ENCODE results near the gene RNPC3. TPM values are rescaled to one million over a fixed set of nuclear protein-coding genes. Genes with fewer than 3 reads are reported as not detected.

The RNPC3 gene
- total RNA-seq, 1 experiment from 2014 or later: 13.1 TPM

DNA sequence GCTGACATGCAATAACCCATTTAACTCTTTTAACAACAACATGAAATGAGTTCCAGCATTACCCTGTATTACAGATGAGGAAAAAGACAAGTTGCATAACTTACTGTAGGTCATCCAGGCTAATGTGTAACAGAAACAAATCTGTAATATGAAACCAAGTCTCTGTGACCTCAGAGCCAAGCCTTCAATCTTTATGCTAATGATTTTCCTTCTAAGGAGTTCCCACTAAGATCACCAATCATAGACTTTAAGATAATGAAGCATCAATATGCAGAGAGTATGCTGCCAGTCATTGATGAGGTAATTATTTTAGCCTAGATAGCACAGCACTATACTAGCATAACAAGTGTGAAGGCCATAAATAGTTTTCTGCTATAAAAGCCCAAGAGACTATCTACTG lies 35.6 kb upstream of the RNPC3 start:
- no peak for ATAC-seq
- no peak for DNase-seq (ENCODE audit: low read depth, low spot score)
- H3K27ac ChIP-seq (ENCODE audit: low read length): no peak overlapping the region
- H3K27me3 ChIP-seq (ENCODE audit: control insufficient read depth, insufficient read depth, low read length): no peaks in the 10 kb centered on the region
- POLR2A ChIA-PET: no interaction called here
- in situ Hi-C loops (cut with HindIII; ENCODE audit: low pct_unique_long_range_greater_than_20kb, low sequenced_read_pairs) (no loop called here), intact Hi-C loops (cut with micrococcal nuclease; ENCODE audit: unreplicated experiment) (no loop called here)
- no peak for TF ChIP-seq CTCF (IDR thresholded peaks at IDR 0.05)
- TF ChIP-seq SIN3A (IDR thresholded peaks at IDR 0.05; ENCODE audit: borderline replicate concordance, insufficient read depth, low read depth, low read length): no peak
- no peak for TF ChIP-seq REST (IDR thresholded peaks at IDR 0.05; ENCODE audit: insufficient read depth in 1 of 2, low read depth in 2 of 2, low read length in 1 of 2)
- no peak for TF ChIP-seq TCF7L2 (IDR thresholded peaks at IDR 0.05; ENCODE audit: low read depth, low read length)
- TF ChIP-seq POLR2AphosphoS5 (IDR thresholded peaks at IDR 0.05; ENCODE audit: low read depth, low read length): no peak
- CTCF ChIA-PET: no interaction called here
- no peaks in the 10 kb centered on the region for H3K4me1 ChIP-seq (ENCODE audit: control insufficient read depth, insufficient read depth, low read length)
- BruUV-seq (replicated peaks): no TSS peak
- H3K36me3 ChIP-seq (ENCODE audit: control insufficient read depth, insufficient read depth, low read length): no peaks in the 10 kb centered on the region; the same call in 1 of the 2 replicates
- no peaks in the 10 kb centered on the region for H3K9me3 ChIP-seq (ENCODE audit: control insufficient read depth, insufficient read depth, low read depth, low read length)
- no peak overlapping the region for H3K4me3 ChIP-seq (ENCODE audit: low read depth in 2 of 2, low read length in 2 of 2)

GRCh38 chr1:103492003-103492625 lies 33.4 kb upstream of the RNPC3 start:
- CTCF ChIA-PET: no interaction called here
- Histone ChIP-seq H3K27ac (ENCODE audit: low read length) (no peak overlapping the region), H3K9me3 (ENCODE audit: control insufficient read depth, insufficient read depth, low read depth, low read length) (no peaks in the 10 kb centered on the region), H3K27me3 (ENCODE audit: control insufficient read depth, insufficient read depth, low read length) (no peaks in the 10 kb centered on the region), H3K36me3 (ENCODE audit: control insufficient read depth, insufficient read depth, low read length) (no peaks in the 10 kb centered on the region; the same call in 1 of the 2 replicates), H3K4me3 (ENCODE audit: low read depth in 2 of 2, low read length in 2 of 2) (no peak overlapping the region), H3K4me1 (ENCODE audit: control insufficient read depth, insufficient read depth, low read length) (no peaks in the 10 kb centered on the region)
- DNase-seq (ENCODE audit: low read depth, low spot score): no peak
- POLR2A ChIA-PET: no interaction called here
- no TSS peak for BruUV-seq (replicated peaks)
- intact Hi-C loops (cut with micrococcal nuclease; ENCODE audit: unreplicated experiment) (no loop called here), in situ Hi-C loops (cut with HindIII; ENCODE audit: low pct_unique_long_range_greater_than_20kb, low sequenced_read_pairs) (no loop called here)
- ATAC-seq: no peak
- TF ChIP-seq POLR2AphosphoS5 (IDR thresholded peaks at IDR 0.05; ENCODE audit: low read depth, low read length): no peak
- TF ChIP-seq REST (IDR thresholded peaks at IDR 0.05; ENCODE audit: insufficient read depth in 1 of 2, low read depth in 2 of 2, low read length in 1 of 2): no peak
- TF ChIP-seq SIN3A (IDR thresholded peaks at IDR 0.05; ENCODE audit: borderline replicate concordance, insufficient read depth, low read depth, low read length): no peak
- no peak for TF ChIP-seq TCF7L2 (IDR thresholded peaks at IDR 0.05; ENCODE audit: low read depth, low read length)
- no peak for TF ChIP-seq CTCF (IDR thresholded peaks at IDR 0.05)

Measured in Panc1 (cell line).